Epithelial cell of esophagus (primary cell): ENCODE results near the gene ACTR1B.
"Not testable (repeated sequence)": the region's sequence is repeated elsewhere in the genome, so short reads cannot be mapped to it uniquely, and the experiment has no call there.

Experiments used
- DNase-seq: peaks from one replicate; pipeline ENCODE4 v3.0.0; 2010; ENCODE audit warnings: low read depth
- H3K4me3 ChIP-seq: 2 replicates; pipeline ENCODE4 v1.5.1; 2011; ENCODE audit warnings: mild to moderate bottlenecking, low read length, control low read depth
- TF ChIP-seq, protein P1 (sequence below): IDR thresholded peaks from 2 replicates; pipeline ENCODE4 v1.5.1; 2011; ENCODE audit warnings: low read depth, mild to moderate bottlenecking, low read length, control low read depth, inconsistent platforms; ENCODE audit not compliant: insufficient read depth; ENCODE audit errors: missing control alignments

The ACTR1B gene

DNA sequence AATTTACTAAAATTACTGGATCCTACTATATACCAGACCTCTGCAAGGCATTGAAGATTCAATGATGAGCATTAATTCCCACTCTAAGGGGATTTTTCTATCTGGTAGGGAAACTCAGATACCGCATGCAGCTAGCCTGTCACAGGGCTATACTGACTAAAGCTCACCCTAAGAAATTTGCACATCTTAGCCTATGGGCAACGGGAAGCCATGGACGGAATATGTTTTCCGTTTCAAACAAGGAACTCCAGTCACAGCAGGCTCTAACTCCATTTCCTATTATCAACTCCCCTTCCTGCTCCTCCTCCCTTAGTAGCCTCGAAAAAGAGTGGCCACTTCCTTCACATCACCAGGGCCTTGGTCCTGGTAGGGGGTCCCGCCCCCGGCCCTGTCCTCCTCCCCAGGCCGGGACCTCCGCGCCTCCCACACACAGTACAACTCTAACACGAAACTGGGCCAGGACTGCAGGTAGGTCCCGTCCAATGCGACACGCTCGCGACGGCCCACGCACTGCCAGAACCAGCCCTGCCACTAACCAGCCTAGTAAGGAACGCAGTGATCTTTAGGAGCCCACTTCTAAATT, 18.6 kb downstream of the ACTR1B start:
- TF ChIP-seq, protein P1, sequence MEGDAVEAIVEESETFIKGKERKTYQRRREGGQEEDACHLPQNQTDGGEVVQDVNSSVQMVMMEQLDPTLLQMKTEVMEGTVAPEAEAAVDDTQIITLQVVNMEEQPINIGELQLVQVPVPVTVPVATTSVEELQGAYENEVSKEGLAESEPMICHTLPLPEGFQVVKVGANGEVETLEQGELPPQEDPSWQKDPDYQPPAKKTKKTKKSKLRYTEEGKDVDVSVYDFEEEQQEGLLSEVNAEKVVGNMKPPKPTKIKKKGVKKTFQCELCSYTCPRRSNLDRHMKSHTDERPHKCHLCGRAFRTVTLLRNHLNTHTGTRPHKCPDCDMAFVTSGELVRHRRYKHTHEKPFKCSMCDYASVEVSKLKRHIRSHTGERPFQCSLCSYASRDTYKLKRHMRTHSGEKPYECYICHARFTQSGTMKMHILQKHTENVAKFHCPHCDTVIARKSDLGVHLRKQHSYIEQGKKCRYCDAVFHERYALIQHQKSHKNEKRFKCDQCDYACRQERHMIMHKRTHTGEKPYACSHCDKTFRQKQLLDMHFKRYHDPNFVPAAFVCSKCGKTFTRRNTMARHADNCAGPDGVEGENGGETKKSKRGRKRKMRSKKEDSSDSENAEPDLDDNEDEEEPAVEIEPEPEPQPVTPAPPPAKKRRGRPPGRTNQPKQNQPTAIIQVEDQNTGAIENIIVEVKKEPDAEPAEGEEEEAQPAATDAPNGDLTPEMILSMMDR = no peak
- no peak for DNase-seq
- H3K4me3 ChIP-seq = peak overlapping the region; percentile 96

DNA sequence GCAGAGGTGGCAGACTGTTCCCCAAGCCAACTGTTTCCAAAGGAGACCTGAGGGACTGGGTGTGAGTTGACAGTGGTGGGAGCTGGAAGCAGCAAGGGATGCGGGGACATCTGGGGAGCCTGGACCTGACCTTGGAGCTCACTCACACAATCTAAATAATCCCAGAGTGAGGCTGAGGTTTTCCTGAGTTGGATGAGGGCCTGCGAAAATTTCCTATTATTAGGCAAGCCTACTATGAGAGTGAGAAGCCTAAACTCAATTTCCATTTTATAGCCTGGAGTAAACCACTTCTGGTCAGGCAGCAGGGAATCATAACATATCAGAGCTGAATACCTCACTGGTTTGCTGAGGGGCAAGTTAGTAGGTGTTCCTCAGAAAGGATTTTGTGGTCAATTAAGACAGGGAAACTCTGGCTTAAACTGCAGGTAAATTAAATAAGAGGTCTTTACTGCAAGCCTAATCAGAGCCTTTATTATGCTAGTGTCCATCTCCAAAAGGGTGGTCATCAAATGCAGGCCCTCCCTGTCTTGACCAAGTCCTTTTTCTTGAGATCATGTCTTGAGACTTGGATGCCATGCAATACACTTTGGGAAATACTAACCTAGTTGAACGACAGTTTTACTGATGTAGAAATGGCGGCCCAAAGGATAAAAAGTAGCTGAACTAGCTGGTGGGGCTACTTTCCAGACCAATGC, 19.7 kb downstream of the ACTR1B start:
- no peak for DNase-seq
- H3K4me3 ChIP-seq = no peak overlapping the region
- TF ChIP-seq, protein P1 = no peak

DNA sequence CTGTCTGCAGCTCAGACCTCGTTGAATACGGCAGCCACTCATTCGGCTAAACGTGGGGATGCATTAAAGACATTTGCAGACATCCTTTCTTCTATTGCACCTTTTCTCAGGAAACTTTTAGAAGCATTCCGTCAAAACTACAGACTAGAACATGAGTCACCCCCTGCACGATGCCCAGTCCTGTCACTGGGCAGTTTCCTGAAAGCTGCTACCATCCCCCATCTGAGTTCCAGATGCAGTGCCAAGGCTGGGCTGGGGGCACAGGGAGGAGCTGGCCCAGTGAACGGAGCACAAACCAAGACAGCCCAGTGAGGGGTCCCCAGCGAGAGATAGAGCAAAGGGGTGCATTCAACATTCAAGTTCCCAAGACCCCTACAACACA, 37.8 kb downstream of the ACTR1B start:
- H3K4me3 ChIP-seq = not testable (repeated sequence)
- peak; percentile 10 for DNase-seq

DNA sequence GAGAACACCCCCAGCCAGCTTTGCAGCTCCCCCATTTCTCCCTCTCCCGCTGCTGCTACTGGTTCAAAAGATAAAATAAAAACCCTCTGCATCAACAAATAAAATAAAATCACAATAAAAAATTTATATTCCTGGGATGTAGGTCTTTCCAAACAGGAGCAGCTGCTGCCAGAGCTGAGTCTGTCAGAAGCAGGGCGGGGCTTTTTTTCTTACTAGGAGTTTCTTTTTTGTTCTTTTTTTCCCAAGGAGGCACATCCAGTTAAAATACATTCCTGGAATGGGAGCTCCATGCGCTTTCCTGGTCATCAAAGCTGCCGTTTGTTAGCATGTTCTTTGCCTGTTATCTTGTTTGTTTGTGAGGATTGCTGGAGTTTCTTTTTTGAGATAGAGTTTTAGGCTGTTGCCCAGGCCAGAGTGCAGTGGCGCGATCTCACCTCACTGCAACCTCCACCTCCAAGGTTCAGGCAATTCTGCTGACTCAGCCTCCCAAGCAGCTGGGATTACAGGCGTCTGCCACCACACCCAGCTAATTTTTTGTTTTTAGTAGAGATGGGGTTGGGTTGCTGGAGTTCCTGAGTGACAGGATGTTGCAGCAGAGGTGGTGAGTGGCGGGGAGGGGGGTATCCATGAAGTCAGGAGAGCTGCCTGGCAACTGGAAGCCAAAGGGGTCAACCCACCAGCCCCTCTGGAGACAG, 38.3 kb downstream of the ACTR1B start:
- DNase-seq = not testable (repeated sequence)

DNA sequence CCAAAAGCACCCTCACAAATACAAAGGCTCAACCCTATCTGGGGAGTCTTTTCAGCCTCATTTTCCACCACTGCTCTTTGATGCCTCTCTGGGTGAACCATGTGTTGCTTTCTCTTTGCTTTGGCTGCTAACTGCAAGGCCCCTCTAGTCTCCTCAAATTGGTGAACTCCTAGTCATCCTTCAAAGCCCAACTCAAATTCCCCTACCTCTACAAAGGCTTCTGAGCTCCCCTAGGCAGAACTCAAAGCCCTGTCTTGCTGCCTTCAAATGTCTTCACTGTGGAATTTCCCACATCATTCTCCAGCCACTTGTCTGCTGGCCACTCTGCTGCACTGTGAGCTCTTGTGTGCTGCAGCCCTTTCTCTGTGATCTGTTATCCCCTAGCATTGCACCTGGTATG, 40.9 kb downstream of the ACTR1B start:
- DNase-seq, H3K4me3 ChIP-seq: not testable (repeated sequence)

More for the DNA sequence above, 38.3 kb downstream of the ACTR1B start:
- not testable (repeated sequence) for H3K4me3 ChIP-seq

DNA sequence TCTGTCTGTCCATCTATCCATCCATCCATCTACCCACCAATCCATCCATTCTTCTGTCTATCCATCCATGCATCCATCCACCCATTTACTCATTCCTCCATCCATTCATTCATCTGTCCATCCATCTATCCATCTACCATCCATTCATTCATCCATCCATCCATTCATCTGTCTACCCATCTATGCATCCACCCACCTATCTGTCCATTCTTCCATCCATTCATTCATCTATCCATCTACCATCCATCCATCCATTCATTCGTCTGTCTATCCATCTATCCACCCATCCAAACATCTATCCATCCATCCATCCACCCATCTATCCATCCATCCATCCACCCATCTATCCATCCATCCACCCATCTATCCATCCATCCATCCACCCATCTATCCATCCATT, 43.4 kb downstream of the ACTR1B start:
- not testable (repeated sequence) for H3K4me3 ChIP-seq, DNase-seq

DNA sequence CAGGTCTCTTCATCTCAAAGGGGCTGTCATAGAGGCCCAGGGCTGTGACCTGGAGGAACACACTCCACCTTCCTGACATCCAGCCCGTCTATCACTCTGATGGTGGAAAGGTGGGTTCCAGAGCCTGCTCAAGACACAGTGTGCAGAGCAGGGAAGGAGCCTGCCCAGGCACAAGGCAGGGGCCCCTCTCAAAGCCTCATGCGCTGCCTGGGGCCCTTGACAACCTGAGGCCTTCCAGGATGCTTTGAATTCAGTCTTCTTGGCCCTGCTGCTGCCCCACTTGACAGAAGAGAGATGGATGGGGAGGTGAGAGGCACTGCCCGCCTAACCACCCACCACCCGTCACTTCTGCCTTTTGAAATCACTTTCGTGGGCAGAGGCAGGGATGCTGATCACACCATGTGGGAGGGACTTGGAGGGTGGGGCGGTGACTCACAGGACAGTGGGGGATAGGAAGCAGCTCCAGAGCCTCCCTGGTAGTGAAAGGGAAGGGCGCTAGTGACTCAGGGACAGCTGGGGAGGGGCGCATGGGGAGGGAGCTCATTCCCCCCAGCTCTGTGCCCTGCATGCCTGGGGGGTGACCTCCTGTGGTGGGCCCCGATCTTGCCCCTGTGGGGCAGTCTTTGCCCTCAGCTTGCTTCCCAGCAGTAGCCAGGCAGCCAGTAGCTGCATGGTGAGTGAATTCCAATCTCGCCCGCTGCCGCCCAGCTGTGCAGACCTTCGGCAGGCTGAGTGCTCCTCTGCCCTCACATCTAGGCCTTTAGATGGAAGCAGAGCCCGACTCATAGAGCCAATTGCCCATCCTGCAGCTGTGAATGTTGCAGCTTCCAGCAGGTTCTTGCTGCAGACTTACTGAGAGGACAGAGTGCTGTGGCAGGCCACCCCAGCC, 44.7 kb downstream of the ACTR1B start:
- not testable (repeated sequence) for H3K4me3 ChIP-seq
- DNase-seq = peak; percentile 15

DNA sequence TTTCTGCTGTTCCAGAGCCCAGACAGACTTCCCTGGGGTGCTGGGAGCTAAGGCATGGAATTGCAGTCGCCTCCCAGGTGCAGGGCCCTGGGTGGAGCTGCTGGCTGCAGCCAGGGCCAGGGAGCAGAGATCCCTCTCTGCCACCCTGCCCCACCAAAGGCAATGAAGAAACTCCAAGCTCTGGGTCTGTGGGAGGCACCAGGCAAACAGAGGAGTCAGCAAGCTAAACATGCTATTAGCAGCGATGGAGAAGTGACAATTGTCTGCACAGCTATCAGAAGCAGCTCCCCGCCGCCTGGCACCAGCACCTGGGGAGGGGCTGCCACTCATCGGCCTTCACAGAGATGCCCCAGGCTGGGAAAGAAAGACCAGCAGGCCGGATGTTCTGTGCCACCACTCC, 45.9 kb downstream of the ACTR1B start:
- no peak for DNase-seq
- TF ChIP-seq, protein P1 = no peak
- H3K4me3 ChIP-seq = no peak overlapping the region

DNA sequence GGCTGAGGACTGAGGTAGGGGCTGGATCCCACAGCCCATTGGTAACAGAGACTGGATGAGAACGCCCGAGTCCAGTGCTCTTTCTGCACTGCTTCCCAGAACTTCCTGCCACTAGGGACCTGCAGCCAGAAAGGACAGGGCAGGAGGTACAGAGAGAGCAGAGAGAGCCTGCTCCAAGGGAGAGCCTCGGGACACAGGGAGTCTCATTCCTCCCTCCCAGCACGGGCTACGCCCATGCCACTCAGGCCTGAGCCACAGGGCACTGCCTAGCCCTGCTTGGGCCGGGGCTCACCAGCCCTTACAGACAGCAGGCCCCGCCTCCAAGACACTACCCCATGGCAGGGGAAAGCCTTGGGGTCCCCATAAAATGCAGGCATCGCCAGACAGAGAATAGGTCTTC, 48.1 kb downstream of the ACTR1B start:
- H3K4me3 ChIP-seq, DNase-seq: not testable (repeated sequence)

DNA sequence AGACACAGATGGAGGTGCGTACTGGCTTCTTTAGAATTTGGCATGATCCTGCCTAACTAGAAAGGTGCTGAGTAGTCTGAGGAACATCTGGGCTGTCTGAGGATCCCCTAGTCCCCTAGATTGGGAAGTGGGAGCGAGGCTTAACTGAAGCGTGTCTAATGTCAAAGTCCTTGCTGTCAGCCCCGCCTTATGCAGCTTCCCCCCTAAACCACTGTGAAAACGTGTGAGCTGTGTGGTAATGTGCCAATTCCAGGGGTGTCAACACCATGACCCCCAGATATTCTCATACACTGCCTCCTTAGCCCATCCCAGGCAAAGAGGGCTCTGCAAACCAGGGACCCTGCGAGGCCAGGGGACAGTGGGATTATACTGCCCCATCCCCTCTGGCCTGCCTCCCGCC, 51.9 kb downstream of the ACTR1B start:
- not testable (repeated sequence) for DNase-seq, H3K4me3 ChIP-seq

DNA sequence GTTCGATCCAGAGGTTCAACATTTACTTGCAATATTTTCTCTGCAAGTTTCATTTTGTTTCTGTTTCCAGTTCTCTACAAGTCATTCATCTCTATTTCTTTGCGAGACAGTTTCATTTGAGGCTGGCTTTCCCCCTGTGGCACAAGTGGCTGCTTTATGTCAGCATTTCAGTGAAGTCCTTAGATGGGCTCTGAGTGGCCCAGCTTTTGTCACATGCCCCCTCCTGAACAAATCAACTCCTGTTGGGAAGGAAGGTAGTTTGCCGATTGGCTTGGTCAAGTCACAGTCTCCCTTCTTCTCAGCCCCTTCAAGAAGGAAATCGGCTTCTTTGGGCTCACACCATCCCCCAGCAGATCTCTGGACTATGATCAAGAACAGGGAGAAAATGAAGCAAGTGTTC, 55.1 kb downstream of the ACTR1B start:
- not testable (repeated sequence) for H3K4me3 ChIP-seq, DNase-seq
